Mesenteric fat pad (tissue), 1 donor: ENCODE measurements around the gene PACSIN2. TPM values are rescaled to one million over a fixed set of nuclear protein-coding genes. Genes with fewer than 3 reads are reported as not detected.
"Not testable (repeated sequence)": the region's sequence is repeated elsewhere in the genome, so short reads cannot be mapped to it uniquely, and the experiment has no call there.

ENCODE experiments used
- DNase-seq: peaks from one replicate; pipeline ENCODE4 v3.0.0-alpha.2; 2020; ENCODE audit warnings: low spot score
- long read RNA-seq: library from polyadenylated mRNA; unstranded; transcript quantifications from one replicate; pipeline ENCODE4 v2.0.0, GENCODE V29; 2020
- total RNA-seq: library from RNA; stranded (reverse); fragmentation: NEBNext Ultra II Directional; extraction: Animal tissue kit (Norgen Biotek cat#: 25700); gene quantifications from one replicate; pipeline ENCODE4 v1.2.1, GENCODE V29; 2021
- donor health status: DM: yes; HTN: yes; CAD: no.

Gene PACSIN2
- total RNA-seq = 52.2 TPM
- long read RNA-seq, transcript PACSIN2-201 (11 exons, 3,249 nt) = major isoform, 42 of 111 reads
- long read RNA-seq, partial matches to known transcripts = 12 of 111 reads
- long read RNA-seq, other reads (novel, unspliced or antisense) = 57 of 111 reads

- DNase-seq = peak; percentile 100
Measured at GRCh38 chr22:43014869-43015676, at the start of gene PACSIN2. TSS of gene PACSIN2 (minus strand) at chr22:43015149. CDS start at chr22:42912080, 103,069 bp downstream.

- no peak for DNase-seq
Measured at GRCh38 chr22:43060183-43060582, 45.2 kb upstream of the PACSIN2 start.

GRCh38 chr22:43057641-43058040 lies 42.7 kb upstream of the PACSIN2 start:
- DNase-seq = no peak

- no peak for DNase-seq
Measured at GRCh38 chr22:43053176-43053575, 38.2 kb upstream of the PACSIN2 start.

- no peak for DNase-seq
Measured at GRCh38 chr22:43050995-43051394, 36.0 kb upstream of the PACSIN2 start.

GRCh38 chr22:43047605-43048004 lies 32.7 kb upstream of the PACSIN2 start:
- DNase-seq = no peak

- DNase-seq = no peak
Measured at GRCh38 chr22:43044290-43044712, 29.4 kb upstream of the PACSIN2 start.

GRCh38 chr22:43042101-43042780 lies 27.3 kb upstream of the PACSIN2 start:
- DNase-seq = no peak

- DNase-seq = no peak
Measured at GRCh38 chr22:43039800-43040199, 24.9 kb upstream of the PACSIN2 start.

GRCh38 chr22:43038325-43038724 lies 23.4 kb upstream of the PACSIN2 start:
- no peak for DNase-seq

GRCh38 chr22:43036282-43036829 lies 21.4 kb upstream of the PACSIN2 start:
- DNase-seq = no peak

- no peak for DNase-seq
Measured at GRCh38 chr22:43035250-43035649, 20.3 kb upstream of the PACSIN2 start.

GRCh38 chr22:43031617-43032016 lies 16.7 kb upstream of the PACSIN2 start:
- DNase-seq = no peak

- DNase-seq = no peak
Measured at GRCh38 chr22:43018615-43019014, 3.7 kb upstream of the PACSIN2 start.

- no peak for DNase-seq
Measured at GRCh38 chr22:43017525-43018460, 2.8 kb upstream of the PACSIN2 start.

- DNase-seq = not testable (repeated sequence)
Measured at GRCh38 chr22:43016150-43016549, 1.2 kb upstream of the PACSIN2 start.

GRCh38 chr22:43015677-43016042 lies 711 bp upstream of the PACSIN2 start:
- DNase-seq = no peak

- DNase-seq = no peak
Measured at GRCh38 chr22:43014316-43014868, 557 bp downstream of the PACSIN2 start.

GRCh38 chr22:43013355-43014315 lies 1.3 kb downstream of the PACSIN2 start:
- DNase-seq = no peak
